ENCODE data around the gene RGS8. TPM values are rescaled to one million over a fixed set of nuclear protein-coding genes. Genes with fewer than 3 reads are reported as not detected.

The RGS8 gene
- total RNA-seq, 1 donor from 2014 or later, result not detected

- Mint-ChIP-seq H3K4me3 (ENCODE audit: unreplicated experiment) (no peak overlapping the region), H3K9me3 (ENCODE audit: unreplicated experiment) (no peaks in the 10 kb centered on the region), H3K27me3 (ENCODE audit: unreplicated experiment) (peaks cover 3% of the 10 kb centered on the region), H3K4me1 (ENCODE audit: unreplicated experiment) (no peaks in the 10 kb centered on the region), H3K36me3 (ENCODE audit: low read depth, unreplicated experiment) (no peaks in the 10 kb centered on the region), H3K27ac (ENCODE audit: unreplicated experiment) (no peak overlapping the region)
- DNase-seq (ENCODE audit: low spot score), result no peak
- no peak for TF ChIP-seq CTCF (IDR thresholded peaks at IDR 0.05; ENCODE audit: unreplicated experiment)
Observed at GRCh38 chr1:182718311-182718710, 33.9 kb upstream of the RGS8 start.

GRCh38 chr1:182716740-182717720 lies 32.6 kb upstream of the RGS8 start:
- TF ChIP-seq CTCF (IDR thresholded peaks at IDR 0.05; ENCODE audit: unreplicated experiment), result no peak
- no peak overlapping the region for H3K4me3 Mint-ChIP-seq (ENCODE audit: unreplicated experiment)
- DNase-seq (ENCODE audit: low spot score), result no peak
- H3K36me3 Mint-ChIP-seq (ENCODE audit: low read depth, unreplicated experiment), result no peaks in the 10 kb centered on the region
- peaks cover 3% of the 10 kb centered on the region for H3K27me3 Mint-ChIP-seq (ENCODE audit: unreplicated experiment)
- no peak overlapping the region for H3K27ac Mint-ChIP-seq (ENCODE audit: unreplicated experiment)
- no peaks in the 10 kb centered on the region for H3K4me1 Mint-ChIP-seq (ENCODE audit: unreplicated experiment)
- H3K9me3 Mint-ChIP-seq (ENCODE audit: unreplicated experiment), result no peaks in the 10 kb centered on the region

GRCh38 chr1:182715531-182715930 lies 31.1 kb upstream of the RGS8 start:
- TF ChIP-seq CTCF (IDR thresholded peaks at IDR 0.05; ENCODE audit: unreplicated experiment), result no peak
- no peak for DNase-seq (ENCODE audit: low spot score)
- Mint-ChIP-seq H3K27me3 (ENCODE audit: unreplicated experiment) (peaks cover 3% of the 10 kb centered on the region), H3K27ac (ENCODE audit: unreplicated experiment) (no peak overlapping the region), H3K4me3 (ENCODE audit: unreplicated experiment) (no peak overlapping the region), H3K9me3 (ENCODE audit: unreplicated experiment) (no peaks in the 10 kb centered on the region), H3K4me1 (ENCODE audit: unreplicated experiment) (no peaks in the 10 kb centered on the region), H3K36me3 (ENCODE audit: low read depth, unreplicated experiment) (no peaks in the 10 kb centered on the region)

- DNase-seq (ENCODE audit: low spot score), result no peak
- Mint-ChIP-seq H3K9me3 (ENCODE audit: unreplicated experiment) (no peaks in the 10 kb centered on the region), H3K4me3 (ENCODE audit: unreplicated experiment) (no peak overlapping the region), H3K4me1 (ENCODE audit: unreplicated experiment) (no peaks in the 10 kb centered on the region), H3K27ac (ENCODE audit: unreplicated experiment) (no peak overlapping the region), H3K36me3 (ENCODE audit: low read depth, unreplicated experiment) (no peaks in the 10 kb centered on the region), H3K27me3 (ENCODE audit: unreplicated experiment) (peaks cover 3% of the 10 kb centered on the region)
- no peak for TF ChIP-seq CTCF (IDR thresholded peaks at IDR 0.05; ENCODE audit: unreplicated experiment)
Observed at GRCh38 chr1:182714546-182714945, 30.2 kb upstream of the RGS8 start.

GRCh38 chr1:182713939-182714338 lies 29.6 kb upstream of the RGS8 start:
- H3K4me1 Mint-ChIP-seq (ENCODE audit: unreplicated experiment), result no peaks in the 10 kb centered on the region
- H3K4me3 Mint-ChIP-seq (ENCODE audit: unreplicated experiment), result no peak overlapping the region
- peaks cover 2% of the 10 kb centered on the region for H3K27me3 Mint-ChIP-seq (ENCODE audit: unreplicated experiment)
- no peaks in the 10 kb centered on the region for H3K9me3 Mint-ChIP-seq (ENCODE audit: unreplicated experiment)
- no peak for DNase-seq (ENCODE audit: low spot score)
- TF ChIP-seq CTCF (IDR thresholded peaks at IDR 0.05; ENCODE audit: unreplicated experiment), result no peak
- H3K36me3 Mint-ChIP-seq (ENCODE audit: low read depth, unreplicated experiment), result no peaks in the 10 kb centered on the region
- no peak overlapping the region for H3K27ac Mint-ChIP-seq (ENCODE audit: unreplicated experiment)
